Left lung (tissue), 10 donors: ENCODE measurements around the gene TRAF3IP1. TPM values are rescaled to one million over a fixed set of nuclear protein-coding genes. Genes with fewer than 3 reads are reported as not detected.

Source experiments
- ATAC-seq: fragments of 200-7000 bp; cut with Tn5 transposase; one replicate; pipeline ENCODE4 v1.9.1; 2020; ENCODE audit warnings: moderate library complexity
- DNase-seq, 4 donors: peaks; one replicate each; pipeline ENCODE4 v3.0.0-alpha.2; 2013 to 2020
- H3K27ac ChIP-seq, 2 donors: fragments of 200-600 bp; sonication (generic) in 1 of 2; one replicate each; pipeline versions ENCODE4 v1.5.0 to v1.8.0; 2020 to 2021
- H3K27me3 ChIP-seq, 2 donors: fragments of 200-600 bp; sonication (generic) in 1 of 2; one replicate each; pipeline versions ENCODE4 v1.5.0 to v1.8.0; 2020 to 2021
- H3K36me3 ChIP-seq, 2 donors: fragments of 200-600 bp; sonication (generic) in 1 of 2; one replicate each; pipeline versions ENCODE4 v1.5.0 to v1.8.0; 2020 to 2021
- H3K4me1 ChIP-seq, 2 donors: fragments of 200-600 bp; one replicate each; pipeline ENCODE4 v1.8.0; 2021
- H3K4me3 ChIP-seq, 2 donors: fragments of 200-600 bp; sonication (generic) in 1 of 2; one replicate each; pipeline versions ENCODE4 v1.5.0 to v1.8.0; 2020 to 2021; ENCODE audit warnings: mild to moderate bottlenecking in 1 of 2
- H3K9me3 ChIP-seq, 2 donors: fragments of 200-600 bp; sonication (generic) in 1 of 2; one replicate each; pipeline versions ENCODE4 v1.5.0 to v1.8.0; 2020 to 2021
- intact Hi-C, 2 donors: fragments of 100-400 bp; cut with DNase I; formaldehyde crosslinking; loops; one replicate each; pipeline versions ENCODE4 v1.11.2 to v1.14.2; 2022
- polyA plus RNA-seq, 6 donors: library from polyadenylated mRNA; unstranded; fragments of 120-200 nt; gene quantifications; one replicate each; pipeline ENCODE4 v1.2.1, GENCODE V29; 2013; ENCODE audit not compliant: insufficient read length in 6 of 6
- total RNA-seq, 2 donors: library from RNA; stranded (reverse); fragmentation: NEBNext Ultra II Directional; extraction: Animal tissue kit (Norgen Biotek cat#: 25700); gene quantifications; one replicate each; pipeline ENCODE4 v1.2.1, GENCODE V29; 2021
- TF ChIP-seq, protein P1 (sequence below), 2 donors: fragments of 200-600 bp; sonication (generic) in 1 of 2; IDR thresholded peaks; one replicate each; pipeline versions ENCODE4 v1.5.0 to v1.8.0; 2021; ENCODE audit warnings: antibody characterized with exemption in 2 of 2
- donor health status: DM: no; HTN: yes; CAD: no.
- donor health status: DM: no; HTN: no; CAD: no.

The TRAF3IP1 gene
- total and polyA plus RNA-seq, 8 donors, result 11.6 to 22.6 (median 19.7) TPM

DNA sequence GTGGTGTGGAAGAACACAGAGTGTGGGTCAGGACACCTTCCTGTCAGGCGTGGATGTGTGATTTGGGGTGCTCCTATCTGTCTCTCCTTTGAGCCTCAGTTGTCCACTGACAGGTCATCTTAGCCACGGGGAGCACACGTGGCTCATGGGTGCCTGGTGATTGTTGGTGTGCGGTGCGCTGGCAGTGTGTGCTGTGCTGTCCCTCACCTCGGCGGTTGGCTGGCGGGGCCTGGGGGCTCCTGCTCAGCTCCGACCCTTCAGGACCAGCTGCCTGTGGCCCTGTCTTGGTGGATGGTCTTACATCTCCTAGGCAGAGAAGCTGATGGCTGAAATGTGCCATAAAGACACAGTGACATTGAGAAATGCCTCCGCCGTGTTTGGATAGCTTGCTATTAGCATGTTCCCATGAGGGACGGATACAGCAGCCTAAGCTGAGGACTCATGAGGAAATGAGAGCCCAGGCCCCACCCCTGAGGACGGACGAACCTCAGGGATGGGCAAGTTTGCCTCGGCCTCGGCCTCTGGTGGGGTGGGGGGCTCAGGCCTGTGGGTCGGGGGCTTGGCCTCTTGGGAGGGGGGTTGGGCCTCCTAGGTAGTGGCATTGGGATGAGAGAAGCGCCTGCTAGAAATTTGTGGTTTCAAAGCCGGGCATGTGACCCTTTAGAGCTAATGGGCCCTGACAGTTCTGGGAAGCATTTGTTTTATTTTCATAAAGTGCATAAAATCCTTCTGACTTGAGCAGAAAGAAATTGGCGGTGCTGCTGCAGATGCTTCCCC is 86.1 kb downstream of the TRAF3IP1 start:
- TF ChIP-seq, protein P1, sequence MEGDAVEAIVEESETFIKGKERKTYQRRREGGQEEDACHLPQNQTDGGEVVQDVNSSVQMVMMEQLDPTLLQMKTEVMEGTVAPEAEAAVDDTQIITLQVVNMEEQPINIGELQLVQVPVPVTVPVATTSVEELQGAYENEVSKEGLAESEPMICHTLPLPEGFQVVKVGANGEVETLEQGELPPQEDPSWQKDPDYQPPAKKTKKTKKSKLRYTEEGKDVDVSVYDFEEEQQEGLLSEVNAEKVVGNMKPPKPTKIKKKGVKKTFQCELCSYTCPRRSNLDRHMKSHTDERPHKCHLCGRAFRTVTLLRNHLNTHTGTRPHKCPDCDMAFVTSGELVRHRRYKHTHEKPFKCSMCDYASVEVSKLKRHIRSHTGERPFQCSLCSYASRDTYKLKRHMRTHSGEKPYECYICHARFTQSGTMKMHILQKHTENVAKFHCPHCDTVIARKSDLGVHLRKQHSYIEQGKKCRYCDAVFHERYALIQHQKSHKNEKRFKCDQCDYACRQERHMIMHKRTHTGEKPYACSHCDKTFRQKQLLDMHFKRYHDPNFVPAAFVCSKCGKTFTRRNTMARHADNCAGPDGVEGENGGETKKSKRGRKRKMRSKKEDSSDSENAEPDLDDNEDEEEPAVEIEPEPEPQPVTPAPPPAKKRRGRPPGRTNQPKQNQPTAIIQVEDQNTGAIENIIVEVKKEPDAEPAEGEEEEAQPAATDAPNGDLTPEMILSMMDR (IDR thresholded peaks at IDR 0.05), result no peak
- intact Hi-C loops, result no loop called here
- no peak for ATAC-seq

DNA sequence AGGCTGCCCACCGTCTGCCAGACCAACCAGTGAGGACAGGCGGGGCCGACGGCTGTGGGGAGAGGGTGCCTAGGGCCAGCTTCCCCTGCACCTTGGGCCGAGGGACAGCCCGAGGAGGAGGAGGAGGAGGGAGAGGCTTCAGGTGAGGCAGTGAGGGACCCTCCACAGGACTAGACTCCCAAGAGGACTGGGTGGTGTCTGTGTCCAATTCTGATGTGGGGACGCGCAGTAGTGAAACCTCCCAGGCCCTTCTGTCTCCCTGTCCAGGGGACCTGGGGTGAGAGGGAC is 86.6 kb downstream of the TRAF3IP1 start:
- Histone ChIP-seq H3K27ac (no peak overlapping the region), H3K36me3 (peaks cover 0 to under 1% of the 10 kb centered on the region in 2 donors), H3K4me1 (no peaks in the 10 kb centered on the region), H3K4me3 (no peak overlapping the region), H3K27me3 (no peaks in the 10 kb centered on the region), H3K9me3 (no peaks in the 10 kb centered on the region)
- DNase-seq, result no peak
- intact Hi-C loops, result no loop called here
- TF ChIP-seq, protein P1 (IDR thresholded peaks at IDR 0.05), result no peak
- ATAC-seq, result no peak

More for the DNA sequence above, 86.1 kb downstream of the TRAF3IP1 start:
- Histone ChIP-seq H3K4me3 (no peak overlapping the region), H3K9me3 (no peaks in the 10 kb centered on the region), H3K27me3 (no peaks in the 10 kb centered on the region), H3K4me1 (no peaks in the 10 kb centered on the region), H3K36me3 (peaks cover 0 to 6% of the 10 kb centered on the region in 2 donors), H3K27ac (no peak overlapping the region)
- DNase-seq, result no peak

DNA sequence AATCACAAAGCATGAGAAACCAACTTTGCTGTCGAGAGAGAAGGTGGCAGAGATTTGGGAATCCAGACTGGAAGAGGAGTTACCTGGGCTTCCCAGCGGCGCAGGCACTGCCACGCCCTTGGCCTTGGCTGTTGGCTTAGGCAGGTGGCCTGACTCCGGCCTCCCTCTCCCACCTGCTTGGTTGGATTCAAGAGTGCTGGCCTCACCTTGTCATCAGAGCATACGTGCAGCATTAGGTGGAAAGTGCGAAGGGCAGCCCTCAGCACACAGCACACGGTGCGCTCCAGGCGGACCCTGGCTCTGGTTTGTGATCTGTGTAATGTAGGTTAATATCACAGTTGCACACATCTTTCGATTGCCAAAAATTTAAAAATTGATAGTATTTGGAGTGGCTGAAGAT is 87.2 kb downstream of the TRAF3IP1 start:
- DNase-seq (no peak), ATAC-seq (no peak)
- intact Hi-C loops, result no loop called here
- H3K9me3 ChIP-seq, result no peaks in the 10 kb centered on the region
- H3K4me1 ChIP-seq, result no peaks in the 10 kb centered on the region
- H3K4me3 ChIP-seq, result no peak overlapping the region
- no peaks in the 10 kb centered on the region for H3K27me3 ChIP-seq
- no peaks in the 10 kb centered on the region for H3K36me3 ChIP-seq
- no peak overlapping the region for H3K27ac ChIP-seq
- TF ChIP-seq, protein P1 (IDR thresholded peaks at IDR 0.05), result no peak

DNA sequence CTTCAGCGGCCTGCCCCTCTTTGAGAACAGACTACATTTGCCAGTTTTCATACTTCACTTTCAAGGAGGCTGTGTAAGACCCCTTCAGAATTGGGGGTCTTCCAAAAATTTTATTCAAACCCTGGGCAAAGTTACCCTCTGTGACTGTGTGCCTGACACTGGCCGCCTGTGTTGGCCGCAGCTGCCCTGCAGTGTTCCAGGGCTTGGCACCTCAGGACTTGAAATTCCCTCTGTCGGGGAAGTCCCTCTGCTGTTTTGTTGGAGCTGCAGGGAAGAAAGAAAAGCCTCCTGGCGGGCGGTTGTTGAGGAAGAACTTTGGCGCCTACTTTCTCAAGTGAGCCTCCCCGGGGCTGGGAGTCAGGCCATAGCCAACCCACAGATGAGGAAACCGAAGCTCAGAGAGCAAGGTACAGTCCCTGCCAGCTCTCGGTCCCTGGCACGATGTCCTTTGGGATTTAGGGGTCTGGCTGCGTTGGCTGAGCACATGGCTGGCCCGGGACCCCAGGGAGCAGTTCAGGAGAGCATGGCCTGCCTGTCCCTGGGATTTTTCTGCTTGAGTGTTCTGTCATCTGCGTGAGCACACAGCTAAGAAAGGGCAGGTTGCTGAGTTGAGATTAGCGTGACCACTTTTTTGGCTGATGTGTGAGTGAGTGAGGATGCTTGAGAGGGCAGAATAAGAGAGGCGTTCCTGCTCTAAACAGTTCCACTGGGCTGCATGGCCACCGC is 88.5 kb downstream of the TRAF3IP1 start:
- Histone ChIP-seq H3K36me3 (no peaks in the 10 kb centered on the region), H3K27me3 (no peaks in the 10 kb centered on the region), H3K4me3 (no peak overlapping the region), H3K4me1 (no peaks in the 10 kb centered on the region), H3K9me3 (no peaks in the 10 kb centered on the region), H3K27ac (no peak overlapping the region)
- DNase-seq, result no peak
- intact Hi-C loops, result no loop called here
- TF ChIP-seq, protein P1 (IDR thresholded peaks at IDR 0.05), result no peak
- no peak for ATAC-seq

DNA sequence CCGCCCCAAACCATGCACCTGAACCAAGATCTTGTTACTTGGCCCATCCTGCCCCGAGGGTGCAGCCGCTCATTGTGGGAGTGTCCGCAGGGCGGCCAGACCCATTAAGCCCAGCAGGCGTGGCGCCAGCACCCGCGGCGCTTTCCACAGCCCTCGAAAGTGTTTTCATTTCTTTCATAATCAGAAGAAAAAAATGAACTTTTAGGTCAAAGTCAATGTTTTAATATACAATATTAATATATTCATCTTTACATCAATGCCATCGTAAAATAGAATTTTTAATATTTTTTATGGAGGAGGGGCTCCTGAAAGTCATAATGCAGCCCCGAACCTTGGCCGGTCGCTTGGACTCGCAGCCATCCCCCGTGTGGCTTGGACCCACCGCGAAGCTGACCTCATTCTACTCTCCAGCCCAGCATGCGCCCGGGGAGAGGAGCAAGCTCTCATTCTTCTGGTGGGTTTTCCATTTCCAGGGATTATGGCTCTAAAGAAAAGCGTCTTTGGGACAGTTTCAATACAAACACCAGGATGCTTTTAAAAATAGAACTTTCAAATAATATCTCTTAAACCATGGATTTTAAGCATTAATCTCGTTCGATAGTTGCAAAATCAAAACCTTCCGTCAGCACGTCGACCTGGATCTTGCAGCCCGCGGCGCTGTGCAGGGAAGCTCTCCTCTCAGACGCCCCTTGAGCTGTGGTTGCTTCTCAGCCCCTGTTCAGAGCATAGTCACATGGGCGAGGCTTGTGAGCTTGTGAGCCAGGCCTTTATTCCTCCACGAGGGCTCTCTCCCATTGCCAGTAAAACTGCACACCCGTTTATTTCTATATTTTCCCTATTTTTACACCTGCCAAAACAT is 89.3 kb downstream of the TRAF3IP1 start:
- H3K4me3 ChIP-seq, result no peak overlapping the region
- H3K27me3 ChIP-seq, result no peaks in the 10 kb centered on the region
- intact Hi-C loops, result no loop called here
- ATAC-seq (no peak), DNase-seq (no peak)
- no peak overlapping the region for H3K27ac ChIP-seq
- no peaks in the 10 kb centered on the region for H3K4me1 ChIP-seq
- H3K36me3 ChIP-seq, result no peaks in the 10 kb centered on the region
- H3K9me3 ChIP-seq, result no peaks in the 10 kb centered on the region
- TF ChIP-seq, protein P1 (IDR thresholded peaks at IDR 0.05), result no peak
